ENCODE measurements around the gene VPS16.

Gene VPS16

GRCh38 chr20:2840138-2840966 is at the start of gene VPS16, which contains the start of gene PCED1A:
TSS of gene VPS16 (plus strand) at chr20:2840745. CDS start at chr20:2840775, 30 bp downstream.
TSS of gene PCED1A (minus strand) at chr20:2840655. CDS start at chr20:2839912, 743 bp downstream.
- DNase-seq: peak; percentile 81

- DNase-seq: no peak
These were observed 47.1 kb upstream of the VPS16 start for GRCh38 chr20:2793471-2793870.

GRCh38 chr20:2794202-2794748 is 46.3 kb upstream of the VPS16 start:
- DNase-seq: no peak

- DNase-seq: no peak
These were observed 45.6 kb upstream of the VPS16 start for GRCh38 chr20:2794866-2795447.

- DNase-seq: no peak
These were observed 45.1 kb upstream of the VPS16 start for GRCh38 chr20:2795451-2795850.

- no peak for DNase-seq
These were observed 44.4 kb upstream of the VPS16 start for GRCh38 chr20:2796011-2796660.

GRCh38 chr20:2797136-2797983 is 43.2 kb upstream of the VPS16 start:
- DNase-seq: no peak

- DNase-seq: no peak
These were observed 42.3 kb upstream of the VPS16 start for GRCh38 chr20:2798095-2798805.

- no peak for DNase-seq
These were observed 41.7 kb upstream of the VPS16 start for GRCh38 chr20:2798814-2799213.

GRCh38 chr20:2799271-2799670 is 41.3 kb upstream of the VPS16 start:
- DNase-seq: no peak

GRCh38 chr20:2799688-2800520 is 40.6 kb upstream of the VPS16 start:
- no peak for DNase-seq

GRCh38 chr20:2800521-2801285 is 39.8 kb upstream of the VPS16 start, which contains the start of gene CPXM1:
TSS of gene CPXM1 (minus strand) at chr20:2800627. CDS start at chr20:2800572, 55 bp downstream.
- DNase-seq: no peak

- DNase-seq: no peak
These were observed 39.2 kb upstream of the VPS16 start for GRCh38 chr20:2801286-2801728.

GRCh38 chr20:2804041-2804828 is 36.3 kb upstream of the VPS16 start:
- no peak for DNase-seq

- DNase-seq: no peak
These were observed 35.5 kb upstream of the VPS16 start for GRCh38 chr20:2804852-2805688.

GRCh38 chr20:2805689-2806350 is 34.7 kb upstream of the VPS16 start:
- no peak for DNase-seq

- DNase-seq: no peak
These were observed 34.2 kb upstream of the VPS16 start for GRCh38 chr20:2806351-2806701.

GRCh38 chr20:2807019-2807418 is 33.5 kb upstream of the VPS16 start:
- no peak for DNase-seq
